Adrenal gland (tissue), 12 donors: ENCODE data around the gene ARG1. TPM values are rescaled to one million over a fixed set of nuclear protein-coding genes. Genes with fewer than 3 reads are reported as not detected.

ENCODE experiments used
- DNase-seq, 7 donors: peaks; one replicate each; pipeline ENCODE4 v3.0.0-alpha.2; 2019 to 2020
- H3K27ac ChIP-seq, 5 donors: fragments of 200-600 bp; sonication (generic) in 4 of 5; 1 replicate in 3 of 5; 2 replicates in 2 of 5; pipeline versions ENCODE4 v1.5.1 to v1.8.0; 2016 to 2020; ENCODE audit warnings: mild to moderate bottlenecking in 1 of 5
- H3K27me3 ChIP-seq: fragments of 200-600 bp; 2 replicates; pipeline ENCODE4 v1.8.0; 2021
- H3K36me3 ChIP-seq, 2 donors: fragments of 200-600 bp; replicated peaks in 1 of 2; 1 replicate in 1 of 2; 2 replicates in 1 of 2; pipeline versions ENCODE4 v1.5.1 to v1.8.0; 2018 to 2022
- H3K4me1 ChIP-seq, 2 donors: fragments of 200-600 bp; replicated peaks in 1 of 2; 1 replicate in 1 of 2; 2 replicates in 1 of 2; pipeline versions ENCODE4 v1.5.1 to v1.8.0; 2018 to 2021
- H3K4me3 ChIP-seq, 4 donors: fragments of 200-600 bp; sonication (generic) in 3 of 4; one replicate each; pipeline ENCODE4 v1.5.1; 2016 to 2018
- H3K9me3 ChIP-seq, 3 donors: fragments of 200-600 bp; sonication (generic) in 1 of 3; replicated peaks in 1 of 3; 1 replicate in 2 of 3; 2 replicates in 1 of 3; pipeline versions ENCODE4 v1.5.1 to v1.8.0; 2016 to 2021
- POLR2A ChIP-seq, 2 donors: fragments of 450-650 bp; IDR thresholded peaks; one replicate each; pipeline ENCODE4 v1.6.1; 2017; ENCODE audit warnings: antibody characterized with exemption in 2 of 2, mild to moderate bottlenecking in 2 of 2, moderate library complexity in 1 of 2
- WGBS, 4 donors: extraction: QIAGEN DNeasy Blood & Tissue Kit in 2 of 4; methylation state at CpG; one replicate each; pipeline versions ENCODE4 v1.1.5 to v1.1.7; 2013 to 2017; 5-methylcytosine and 5-hydroxymethylcytosine counted together
- intact Hi-C, 2 donors: fragments of 100-400 bp; cut with DNase I; formaldehyde crosslinking; loops; one replicate each; pipeline versions ENCODE4 v1.14.1 to v1.15.0; 2022 to 2023
- polyA plus RNA-seq, 3 donors: library from polyadenylated mRNA; stranded (reverse); fragments of 200-250 nt in 2 of 3; fragments of 350-450 nt in 1 of 3; fragmentation: Illumina TruSeq in 1 of 3; extraction: RNeasy Lipid Tissue Mini Kit (QIAGEN cat#74804) in 1 of 3; gene quantifications; one replicate each; pipeline ENCODE4 v1.2.3, GENCODE V29; 2013 to 2014
- total RNA-seq, 9 donors: library from RNA; depleted of rRNA in 4 of 9; stranded (reverse); fragments of >200 nt in 4 of 9; fragments of 120-200 nt in 1 of 9; fragmentation: NEBNext Ultra II Directional in 1 of 9; extraction: Animal tissue kit (Norgen Biotek cat#: 25700) in 1 of 9; gene quantifications; one replicate each; pipeline versions ENCODE4 v1.1.0 to v1.2.4, GENCODE V29; 2013 to 2023
- TF ChIP-seq, protein P1 (sequence below), 6 experiments: fragments of 450-650 bp in 4 of 6; fragments of 200-600 bp in 2 of 6; sonication (generic) in 1 of 6; IDR thresholded peaks; 1 replicate in 5 of 6; 2 replicates in 1 of 6; pipeline versions ENCODE4 v1.5.1 to v1.8.0; 2016 to 2021; ENCODE audit warnings: antibody characterized with exemption in 6 of 6, mild to moderate bottlenecking in 2 of 6, moderate library complexity in 1 of 6
- donor health status: healthy with polysubstance abuse.
- donor health status: Bipolar disorder and iron deficiency.
- donor health status: DM: yes; HTN: yes; CAD: no.
- donor health status: DM: no; HTN: no; CAD: no.
- donor health status: DM: no; HTN: no; CAD: no.
- donor health status: DM: yes; HTN: yes; CAD: no.

Gene ARG1
- total and polyA plus RNA-seq, 12 donors, result 0.20 to 0.68 (median 0.44) TPM; not detected in 4

- Histone ChIP-seq H3K27me3 (no peaks in the 10 kb centered on the region), H3K4me1 (no peaks in the 10 kb centered on the region), H3K36me3 (peaks cover 0 to 72% of the 10 kb centered on the region in 2 donors), H3K4me3 (no peak overlapping the region), H3K9me3 (no peaks in the 10 kb centered on the region), H3K27ac (no peak overlapping the region)
- no peak for DNase-seq
- intact Hi-C loops, result no loop called here
- 83 to 97% (median 95%) methylated on average over 4 of the region's 4 CpGs for whole genome bisulfite sequencing, 4 donors
- no peak for TF ChIP-seq POLR2A (IDR thresholded peaks at IDR 0.05)
- TF ChIP-seq, protein P1, sequence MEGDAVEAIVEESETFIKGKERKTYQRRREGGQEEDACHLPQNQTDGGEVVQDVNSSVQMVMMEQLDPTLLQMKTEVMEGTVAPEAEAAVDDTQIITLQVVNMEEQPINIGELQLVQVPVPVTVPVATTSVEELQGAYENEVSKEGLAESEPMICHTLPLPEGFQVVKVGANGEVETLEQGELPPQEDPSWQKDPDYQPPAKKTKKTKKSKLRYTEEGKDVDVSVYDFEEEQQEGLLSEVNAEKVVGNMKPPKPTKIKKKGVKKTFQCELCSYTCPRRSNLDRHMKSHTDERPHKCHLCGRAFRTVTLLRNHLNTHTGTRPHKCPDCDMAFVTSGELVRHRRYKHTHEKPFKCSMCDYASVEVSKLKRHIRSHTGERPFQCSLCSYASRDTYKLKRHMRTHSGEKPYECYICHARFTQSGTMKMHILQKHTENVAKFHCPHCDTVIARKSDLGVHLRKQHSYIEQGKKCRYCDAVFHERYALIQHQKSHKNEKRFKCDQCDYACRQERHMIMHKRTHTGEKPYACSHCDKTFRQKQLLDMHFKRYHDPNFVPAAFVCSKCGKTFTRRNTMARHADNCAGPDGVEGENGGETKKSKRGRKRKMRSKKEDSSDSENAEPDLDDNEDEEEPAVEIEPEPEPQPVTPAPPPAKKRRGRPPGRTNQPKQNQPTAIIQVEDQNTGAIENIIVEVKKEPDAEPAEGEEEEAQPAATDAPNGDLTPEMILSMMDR (IDR thresholded peaks at IDR 0.05), result no peak
Observed at GRCh38 chr6:131586543-131586942, 13.5 kb downstream of the ARG1 start.

- H3K27me3 ChIP-seq, result no peaks in the 10 kb centered on the region
- no peak for DNase-seq
- peaks cover 0 to 82% of the 10 kb centered on the region in 2 donors for H3K36me3 ChIP-seq
- TF ChIP-seq, protein P1 (IDR thresholded peaks at IDR 0.05), result no peak
- no peak for TF ChIP-seq POLR2A (IDR thresholded peaks at IDR 0.05)
- 92 to 96% (median 94%) methylated on average over 4 of the region's 4 CpGs for WGBS, 4 donors
- no peak overlapping the region for H3K27ac ChIP-seq
- H3K9me3 ChIP-seq, result no peaks in the 10 kb centered on the region
- intact Hi-C loops, result no loop called here
- no peaks in the 10 kb centered on the region for H3K4me1 ChIP-seq
- H3K4me3 ChIP-seq, result no peak overlapping the region
Observed at GRCh38 chr6:131587909-131588308, 14.9 kb downstream of the ARG1 start.

DNA sequence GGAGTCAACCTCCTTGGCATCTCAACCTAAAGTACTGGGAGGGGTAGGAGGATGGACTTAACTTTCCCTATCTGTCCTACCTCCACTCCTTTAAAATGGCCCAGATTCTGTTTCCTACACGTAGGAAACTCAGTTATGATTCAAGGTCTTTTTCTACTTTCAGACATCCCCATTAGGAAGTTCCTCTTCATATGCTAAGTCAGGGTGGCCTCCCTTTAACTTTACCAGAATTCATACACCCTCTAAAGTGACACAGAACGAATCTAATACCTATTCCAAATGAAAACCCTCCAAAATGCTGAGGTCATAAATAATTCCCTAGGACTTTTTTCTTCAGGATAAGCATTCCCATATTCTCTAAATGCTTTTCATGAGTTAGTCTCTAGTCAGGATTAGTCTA, 15.6 kb downstream of the ARG1 start:
- no peak overlapping the region for H3K27ac ChIP-seq
- TF ChIP-seq, protein P1 (IDR thresholded peaks at IDR 0.05), result no peak
- no peak for TF ChIP-seq POLR2A (IDR thresholded peaks at IDR 0.05)
- no peaks in the 10 kb centered on the region for H3K27me3 ChIP-seq
- no peak overlapping the region for H3K4me3 ChIP-seq
- H3K4me1 ChIP-seq, result no peaks in the 10 kb centered on the region
- intact Hi-C loops, result no loop called here
- DNase-seq, result no peak
- no peaks in the 10 kb centered on the region for H3K9me3 ChIP-seq
- peaks cover 0 to 81% of the 10 kb centered on the region in 2 donors for H3K36me3 ChIP-seq
- 75 to 85% (median 81%) methylated on average over 2 of the region's 2 CpGs for WGBS, 4 donors

GRCh38 chr6:131592935-131593334, 19.9 kb downstream of the ARG1 start:
- Histone ChIP-seq H3K27me3 (no peaks in the 10 kb centered on the region), H3K27ac (no peak overlapping the region), H3K36me3 (peaks cover 0 to 97% of the 10 kb centered on the region in 2 donors), H3K4me3 (no peak overlapping the region), H3K4me1 (no peaks in the 10 kb centered on the region), H3K9me3 (no peaks in the 10 kb centered on the region)
- TF ChIP-seq POLR2A (IDR thresholded peaks at IDR 0.05), result no peak
- TF ChIP-seq, protein P1 (IDR thresholded peaks at IDR 0.05), result no peak
- 49 to 71% (median 64%) methylated on average over 2 of the region's 2 CpGs for WGBS, 4 donors
- intact Hi-C loops, result no loop called here
- DNase-seq, result peak in 4 of 7 donors; percentile 13 to 53 (median 34)
